RWPE2 (cell line): ENCODE results near the gene MMP7.

ENCODE experiments used
- ATAC-seq: fragments of 200-7000 bp; cut with Tn5 transposase; 3 replicates; pipeline ENCODE4 v1.9.1; 2021; ENCODE audit warnings: low read depth
- DNase-seq: peaks from one replicate; pipeline ENCODE4 v3.0.0-alpha.2; 2020; ENCODE audit warnings: low spot score
- H3K27ac ChIP-seq: fragments of 450-650 bp; 2 replicates; pipeline ENCODE4 v1.5.1; 2017; ENCODE audit warnings: mild to moderate bottlenecking; ENCODE audit not compliant: poor library complexity, severe bottlenecking
- H3K27me3 ChIP-seq: fragments of 250-450 bp; sonication (Bioruptor Pico); 2 replicates; pipeline ENCODE4 v1.5.1; 2021; ENCODE audit warnings: mild to moderate bottlenecking, moderate library complexity; ENCODE audit not compliant: insufficient read depth, poor library complexity, severe bottlenecking
- H3K36me3 ChIP-seq: fragments of 250-450 bp; sonication (Bioruptor Pico); 2 replicates; pipeline ENCODE4 v1.5.1; 2020; ENCODE audit warnings: low read depth, mild to moderate bottlenecking, moderate library complexity
- H3K4me1 ChIP-seq: fragments of 250-450 bp; sonication (Bioruptor Pico); 2 replicates; pipeline ENCODE4 v1.5.1; 2021; ENCODE audit warnings: mild to moderate bottlenecking, moderate library complexity; ENCODE audit not compliant: insufficient read depth, poor library complexity, severe bottlenecking
- H3K4me3 ChIP-seq: fragments of 250-450 bp; sonication (Bioruptor Pico); 2 replicates; pipeline ENCODE4 v1.5.1; 2021; ENCODE audit warnings: mild to moderate bottlenecking, moderate library complexity; ENCODE audit not compliant: severe bottlenecking
- H3K9me3 ChIP-seq: fragments of 250-450 bp; sonication (Bioruptor Pico); 2 replicates; pipeline ENCODE4 v1.5.1; 2021; ENCODE audit warnings: mild to moderate bottlenecking, moderate library complexity; ENCODE audit not compliant: severe bottlenecking
- TF ChIP-seq, protein P1 (sequence below): fragments of 450-650 bp; IDR thresholded peaks from one replicate; pipeline ENCODE4 v1.5.1; 2017; ENCODE audit warnings: mild to moderate bottlenecking, moderate library complexity; ENCODE audit not compliant: poor library complexity, severe bottlenecking

Gene MMP7

DNA sequence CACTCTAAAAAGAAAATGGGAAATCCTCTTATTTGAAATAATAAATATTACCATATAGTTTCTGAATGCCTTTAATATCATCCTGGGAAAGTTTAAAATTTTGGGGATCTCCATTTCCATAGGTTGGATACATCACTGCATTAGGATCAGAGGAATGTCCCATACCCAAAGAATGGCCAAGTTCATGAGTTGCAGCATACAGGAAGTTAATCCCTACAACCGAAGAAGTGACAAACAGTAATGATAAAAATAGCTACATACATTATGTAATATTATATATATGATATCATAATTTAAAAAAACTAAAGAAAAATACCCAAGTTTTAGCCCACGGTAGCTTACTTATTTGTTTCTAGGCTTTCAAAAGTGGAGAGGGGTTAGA lies 7.4 kb downstream of the MMP7 start:
- TF ChIP-seq, protein P1, sequence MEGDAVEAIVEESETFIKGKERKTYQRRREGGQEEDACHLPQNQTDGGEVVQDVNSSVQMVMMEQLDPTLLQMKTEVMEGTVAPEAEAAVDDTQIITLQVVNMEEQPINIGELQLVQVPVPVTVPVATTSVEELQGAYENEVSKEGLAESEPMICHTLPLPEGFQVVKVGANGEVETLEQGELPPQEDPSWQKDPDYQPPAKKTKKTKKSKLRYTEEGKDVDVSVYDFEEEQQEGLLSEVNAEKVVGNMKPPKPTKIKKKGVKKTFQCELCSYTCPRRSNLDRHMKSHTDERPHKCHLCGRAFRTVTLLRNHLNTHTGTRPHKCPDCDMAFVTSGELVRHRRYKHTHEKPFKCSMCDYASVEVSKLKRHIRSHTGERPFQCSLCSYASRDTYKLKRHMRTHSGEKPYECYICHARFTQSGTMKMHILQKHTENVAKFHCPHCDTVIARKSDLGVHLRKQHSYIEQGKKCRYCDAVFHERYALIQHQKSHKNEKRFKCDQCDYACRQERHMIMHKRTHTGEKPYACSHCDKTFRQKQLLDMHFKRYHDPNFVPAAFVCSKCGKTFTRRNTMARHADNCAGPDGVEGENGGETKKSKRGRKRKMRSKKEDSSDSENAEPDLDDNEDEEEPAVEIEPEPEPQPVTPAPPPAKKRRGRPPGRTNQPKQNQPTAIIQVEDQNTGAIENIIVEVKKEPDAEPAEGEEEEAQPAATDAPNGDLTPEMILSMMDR: no peak
- Histone ChIP-seq H3K27me3 (no peaks in the 10 kb centered on the region), H3K9me3 (no peaks in the 10 kb centered on the region), H3K4me3 (no peak overlapping the region), H3K4me1 (peaks cover 5% of the 10 kb centered on the region), H3K27ac (no peak overlapping the region), H3K36me3 (no peaks in the 10 kb centered on the region)
- no peak for DNase-seq
- ATAC-seq: no peak

DNA sequence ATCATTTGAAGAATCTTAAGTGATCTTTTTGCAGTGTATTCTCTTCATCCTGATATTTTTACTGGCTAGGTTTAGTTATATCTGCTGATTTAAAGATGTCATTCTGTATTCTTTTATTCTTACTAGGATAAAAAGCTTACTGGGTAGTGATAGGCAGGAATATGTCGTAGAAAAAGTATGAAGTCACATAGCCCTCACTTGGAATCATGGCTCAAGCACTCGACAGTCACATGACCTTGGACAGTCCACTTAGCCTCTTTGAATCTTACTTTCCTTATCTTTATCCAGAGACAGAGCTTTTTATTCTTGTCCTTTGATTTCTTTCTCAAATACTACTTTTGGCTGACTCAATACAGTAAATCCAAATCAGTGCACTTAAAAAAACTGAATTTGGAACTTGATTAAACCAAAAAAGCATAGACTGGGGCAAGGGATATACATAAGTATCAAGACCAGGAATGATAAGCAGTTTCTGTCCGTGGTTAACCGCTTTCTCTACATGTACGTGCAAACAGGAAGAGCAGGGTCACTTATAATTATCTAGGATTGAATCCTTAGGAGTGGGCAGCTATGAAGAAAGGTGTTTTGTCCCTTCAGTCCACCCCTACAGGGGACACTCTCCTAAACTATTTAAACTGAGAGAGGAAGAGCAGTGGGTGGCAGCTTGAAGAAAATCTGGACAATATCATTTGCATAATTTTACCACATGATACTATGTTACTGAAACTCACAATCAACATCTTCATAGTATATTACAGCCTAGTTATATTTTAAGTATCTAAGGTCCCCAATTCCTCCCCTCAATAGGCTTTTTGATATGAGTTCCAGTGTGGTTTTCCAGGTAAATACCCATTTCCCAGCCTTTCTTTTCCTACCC lies 8.0 kb downstream of the MMP7 start:
- peaks cover under 1% of the 10 kb centered on the region for H3K4me1 ChIP-seq
- H3K9me3 ChIP-seq: no peaks in the 10 kb centered on the region
- TF ChIP-seq, protein P1: no peak
- H3K27ac ChIP-seq: no peak overlapping the region
- DNase-seq (no peak), ATAC-seq (no peak)
- H3K36me3 ChIP-seq: no peaks in the 10 kb centered on the region
- H3K27me3 ChIP-seq: no peaks in the 10 kb centered on the region
- H3K4me3 ChIP-seq: no peak overlapping the region

DNA sequence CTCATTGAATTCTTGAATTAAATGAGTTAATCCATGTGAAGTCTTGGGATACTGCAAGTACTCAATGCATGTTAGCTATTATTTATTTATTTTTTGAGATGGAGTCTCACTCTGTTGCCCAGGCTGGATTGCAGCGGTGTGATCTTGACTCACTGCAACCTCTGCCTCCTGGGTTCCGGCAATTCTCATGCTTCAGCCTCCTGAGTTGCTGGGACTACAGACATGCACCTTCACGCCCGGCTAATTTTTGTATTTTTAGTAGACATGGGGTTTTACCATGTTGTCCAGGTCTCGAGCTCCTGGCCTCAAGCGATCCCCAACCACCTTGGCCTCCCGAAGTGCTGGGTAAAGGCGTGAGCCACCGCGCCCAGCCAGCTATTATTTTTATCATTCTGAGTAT lies 9.4 kb downstream of the MMP7 start:
- Histone ChIP-seq H3K27me3 (no peaks in the 10 kb centered on the region), H3K4me3 (no peak overlapping the region), H3K27ac (no peak overlapping the region), H3K4me1 (peaks cover 6% of the 10 kb centered on the region), H3K36me3 (no peaks in the 10 kb centered on the region), H3K9me3 (no peaks in the 10 kb centered on the region)
- no peak for DNase-seq
- TF ChIP-seq, protein P1: no peak
- no peak for ATAC-seq

DNA sequence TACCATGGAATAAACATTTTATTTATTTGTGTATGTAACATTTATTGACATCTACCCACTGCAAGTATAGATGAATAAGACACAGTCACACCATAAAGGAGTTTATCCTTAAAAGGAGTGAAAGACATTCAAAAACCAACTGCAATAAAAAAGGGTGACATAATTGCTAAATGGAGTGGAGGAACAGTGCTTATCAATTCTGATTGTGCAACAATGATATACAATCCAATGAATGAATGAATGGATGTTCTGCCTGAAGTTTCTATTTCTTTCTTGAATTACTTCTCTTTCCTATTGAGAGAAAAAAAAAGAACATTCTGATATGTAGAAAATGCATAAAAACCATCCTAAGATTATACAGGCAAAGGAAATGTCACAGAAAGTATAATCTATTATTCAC lies 10.0 kb downstream of the MMP7 start:
- Histone ChIP-seq H3K36me3 (no peaks in the 10 kb centered on the region), H3K27me3 (no peaks in the 10 kb centered on the region), H3K27ac (no peak overlapping the region), H3K9me3 (no peaks in the 10 kb centered on the region), H3K4me1 (peaks cover 9% of the 10 kb centered on the region), H3K4me3 (no peak overlapping the region)
- DNase-seq: no peak
- ATAC-seq: no peak
- TF ChIP-seq, protein P1: no peak
